Uterus (tissue), 2 donors: ENCODE data around the gene DNM1.

Source experiments
- POLR2A ChIP-seq, 2 donors: fragments of 450-650 bp; IDR thresholded peaks; one replicate each; pipeline ENCODE4 v1.6.1; 2016; ENCODE audit warnings: antibody characterized with exemption in 2 of 2, mild to moderate bottlenecking in 1 of 2, moderate library complexity in 1 of 2
- TF ChIP-seq, protein P1 (sequence below), 4 experiments: fragments of 200-600 bp in 2 of 4; fragments of 450-650 bp in 2 of 4; sonication (generic) in 2 of 4; IDR thresholded peaks; one replicate each; pipeline ENCODE4 v1.5.1; 2016 to 2019; ENCODE audit warnings: antibody characterized with exemption in 4 of 4, mild to moderate bottlenecking in 2 of 4, moderate library complexity in 1 of 4

GRCh38 chr9:128274245-128274644, 71.1 kb downstream of the DNM1 start:
- TF ChIP-seq, protein P1, sequence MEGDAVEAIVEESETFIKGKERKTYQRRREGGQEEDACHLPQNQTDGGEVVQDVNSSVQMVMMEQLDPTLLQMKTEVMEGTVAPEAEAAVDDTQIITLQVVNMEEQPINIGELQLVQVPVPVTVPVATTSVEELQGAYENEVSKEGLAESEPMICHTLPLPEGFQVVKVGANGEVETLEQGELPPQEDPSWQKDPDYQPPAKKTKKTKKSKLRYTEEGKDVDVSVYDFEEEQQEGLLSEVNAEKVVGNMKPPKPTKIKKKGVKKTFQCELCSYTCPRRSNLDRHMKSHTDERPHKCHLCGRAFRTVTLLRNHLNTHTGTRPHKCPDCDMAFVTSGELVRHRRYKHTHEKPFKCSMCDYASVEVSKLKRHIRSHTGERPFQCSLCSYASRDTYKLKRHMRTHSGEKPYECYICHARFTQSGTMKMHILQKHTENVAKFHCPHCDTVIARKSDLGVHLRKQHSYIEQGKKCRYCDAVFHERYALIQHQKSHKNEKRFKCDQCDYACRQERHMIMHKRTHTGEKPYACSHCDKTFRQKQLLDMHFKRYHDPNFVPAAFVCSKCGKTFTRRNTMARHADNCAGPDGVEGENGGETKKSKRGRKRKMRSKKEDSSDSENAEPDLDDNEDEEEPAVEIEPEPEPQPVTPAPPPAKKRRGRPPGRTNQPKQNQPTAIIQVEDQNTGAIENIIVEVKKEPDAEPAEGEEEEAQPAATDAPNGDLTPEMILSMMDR (IDR thresholded peaks at IDR 0.05): no peak
- no peak for TF ChIP-seq POLR2A (IDR thresholded peaks at IDR 0.05)
